Adipocyte (in vitro differentiated cells): Measurements from ENCODE around the gene SLC16A12.

Experiments used
- DNase-seq: peaks from one replicate; pipeline ENCODE4 v3.0.0-alpha.2; 2015; ENCODE audit warnings: low read depth
- H3K27me3 ChIP-seq: replicated peaks from 2 replicates; pipeline ENCODE4 v1.7.0; 2013; ENCODE audit warnings: mild to moderate bottlenecking, low read length, moderate library complexity; ENCODE audit not compliant: control insufficient read depth, insufficient read depth
- H3K36me3 ChIP-seq: 2 replicates; pipeline ENCODE4 v1.7.0; 2013; ENCODE audit warnings: low read length, mild to moderate bottlenecking, moderate library complexity; ENCODE audit not compliant: control insufficient read depth, insufficient read depth, severe bottlenecking
- H3K4me1 ChIP-seq: 2 replicates; pipeline ENCODE4 v1.7.0; 2013; ENCODE audit warnings: mild to moderate bottlenecking, low read length, moderate library complexity; ENCODE audit not compliant: control insufficient read depth, insufficient read depth
- H3K4me3 ChIP-seq: 2 replicates; pipeline ENCODE4 v1.7.0; 2013; ENCODE audit warnings: mild to moderate bottlenecking, low read length, moderate library complexity
- H3K9ac ChIP-seq: 2 replicates; pipeline ENCODE4 v1.7.0; 2013; ENCODE audit warnings: mild to moderate bottlenecking, low read length, moderate library complexity
- H3K9me3 ChIP-seq: 2 replicates; pipeline ENCODE4 v1.7.0; 2013; ENCODE audit warnings: mild to moderate bottlenecking, low read length, moderate library complexity; ENCODE audit not compliant: control insufficient read depth

The SLC16A12 gene

GRCh38 chr10:89524279-89524678 is 11.1 kb downstream of the SLC16A12 start:
- no peak overlapping the region for H3K9ac ChIP-seq

GRCh38 chr10:89523274-89523673 is 12.1 kb downstream of the SLC16A12 start:
- no peaks in the 10 kb centered on the region for H3K27me3 ChIP-seq
- H3K36me3 ChIP-seq, result no peaks in the 10 kb centered on the region
- H3K9me3 ChIP-seq, result no peaks in the 10 kb centered on the region
- DNase-seq, result no peak
- H3K4me1 ChIP-seq, result peaks cover 32% of the 10 kb centered on the region
- H3K9ac ChIP-seq, result no peak overlapping the region
- no peak overlapping the region for H3K4me3 ChIP-seq

More at GRCh38 chr10:89524279-89524678, 11.1 kb downstream of the SLC16A12 start:
- Histone ChIP-seq H3K27me3 (no peaks in the 10 kb centered on the region), H3K4me1 (peaks cover 23% of the 10 kb centered on the region), H3K36me3 (no peaks in the 10 kb centered on the region), H3K4me3 (no peak overlapping the region), H3K9me3 (no peaks in the 10 kb centered on the region)
- no peak for DNase-seq

- Histone ChIP-seq H3K27me3 (no peaks in the 10 kb centered on the region), H3K9me3 (no peaks in the 10 kb centered on the region), H3K36me3 (no peaks in the 10 kb centered on the region), H3K9ac (no peak overlapping the region), H3K4me1 (peaks cover 39% of the 10 kb centered on the region), H3K4me3 (no peak overlapping the region)
- DNase-seq, result peak; percentile 16
These were observed 12.9 kb downstream of the SLC16A12 start for GRCh38 chr10:89522463-89522862.

GRCh38 chr10:89521368-89521767 is 14.0 kb downstream of the SLC16A12 start:
- no peak for DNase-seq
- H3K4me3 ChIP-seq, result no peak overlapping the region
- H3K9ac ChIP-seq, result no peak overlapping the region
- no peaks in the 10 kb centered on the region for H3K36me3 ChIP-seq
- H3K4me1 ChIP-seq, result peaks cover 36% of the 10 kb centered on the region
- H3K27me3 ChIP-seq, result no peaks in the 10 kb centered on the region
- no peaks in the 10 kb centered on the region for H3K9me3 ChIP-seq

- Histone ChIP-seq H3K36me3 (no peaks in the 10 kb centered on the region), H3K9ac (no peak overlapping the region), H3K27me3 (no peaks in the 10 kb centered on the region), H3K4me3 (no peak overlapping the region), H3K4me1 (peaks cover 38% of the 10 kb centered on the region), H3K9me3 (no peaks in the 10 kb centered on the region)
- no peak for DNase-seq
These were observed 14.7 kb downstream of the SLC16A12 start for GRCh38 chr10:89520706-89521105.

- peaks cover 46% of the 10 kb centered on the region for H3K4me1 ChIP-seq
- no peaks in the 10 kb centered on the region for H3K27me3 ChIP-seq
- H3K9me3 ChIP-seq, result no peaks in the 10 kb centered on the region
- H3K4me3 ChIP-seq, result no peak overlapping the region
- no peaks in the 10 kb centered on the region for H3K36me3 ChIP-seq
- peak overlapping the region; percentile 10 for H3K9ac ChIP-seq
- peak; percentile 96 for DNase-seq
These were observed 16.2 kb downstream of the SLC16A12 start for GRCh38 chr10:89518876-89519842.

- peak; percentile 46 for DNase-seq
- Histone ChIP-seq H3K27me3 (no peaks in the 10 kb centered on the region), H3K9me3 (no peaks in the 10 kb centered on the region), H3K36me3 (no peaks in the 10 kb centered on the region), H3K4me1 (peaks cover 40% of the 10 kb centered on the region), H3K9ac (peak overlapping the region; percentile 2), H3K4me3 (no peak overlapping the region)
These were observed 17.3 kb downstream of the SLC16A12 start for GRCh38 chr10:89518108-89518507.

GRCh38 chr10:89516149-89516832 is 19.1 kb downstream of the SLC16A12 start:
- Histone ChIP-seq H3K9me3 (no peaks in the 10 kb centered on the region), H3K27me3 (no peaks in the 10 kb centered on the region), H3K9ac (peak overlapping the region; percentile 55), H3K36me3 (no peaks in the 10 kb centered on the region), H3K4me1 (peaks cover 35% of the 10 kb centered on the region), H3K4me3 (peak overlapping the region; percentile 49)
- DNase-seq, result peak; percentile 87

- Histone ChIP-seq H3K9me3 (peaks cover 1% of the 10 kb centered on the region), H3K36me3 (no peaks in the 10 kb centered on the region), H3K4me3 (peak overlapping the region; percentile 49), H3K9ac (peak overlapping the region; percentile 55), H3K27me3 (no peaks in the 10 kb centered on the region), H3K4me1 (peaks cover 35% of the 10 kb centered on the region)
- DNase-seq, result peak; percentile 95
These were observed 20.2 kb downstream of the SLC16A12 start for GRCh38 chr10:89515031-89515841.

- Histone ChIP-seq H3K36me3 (no peaks in the 10 kb centered on the region), H3K27me3 (no peaks in the 10 kb centered on the region), H3K9ac (no peak overlapping the region), H3K4me3 (no peak overlapping the region), H3K9me3 (peaks cover 4% of the 10 kb centered on the region), H3K4me1 (peaks cover 23% of the 10 kb centered on the region)
- DNase-seq, result no peak
These were observed 22.2 kb downstream of the SLC16A12 start for GRCh38 chr10:89513206-89513605.
